K562 (cell line): ENCODE results near the gene ZNF319. TPM values are rescaled to one million over a fixed set of nuclear protein-coding genes. Genes with fewer than 3 reads are reported as not detected.
A peak's percentile ranks its signal among the peaks of the same experiment; 100 is the strongest.

Experiments used
- ATAC-seq: fragments of 200-7000 bp; cut with Tn5 transposase; 3 replicates; pipeline ENCODE4 v1.9.1; 2020; ENCODE audit warnings: moderate library complexity
- BruUV-seq: library from RNA; stranded (reverse); fragments of 400-500 nt; replicated peaks from 2 replicates; lab custom pipeline; 2021; lab: Mats Ljungman, UMichigan
- CTCF ChIA-PET: fragments of 300-600 bp; formaldehyde crosslinking; extraction: SDS; loops from one replicate; lab custom pipeline; 2021; ENCODE audit warnings: low intra/inter-chr PET ratio; lab: Yijun Ruan, JAX
- POLR2A ChIA-PET: fragments of 300-600, 350-650 bp; sonication (Branson Sonifier 250); formaldehyde crosslinking; extraction: SDS; loops from one replicate; lab custom pipeline; 2021; ENCODE audit warnings: antibody characterized with exemption, inconsistent platforms; lab: Yijun Ruan, JAX
- DNase-seq, 4 experiments: peaks; one replicate each; pipeline versions ENCODE4 v3.0.0 to v3.0.0-alpha.2; 2011 to 2018; ENCODE audit warnings: low spot score in 3 of 4, mixed read lengths in 3 of 4; ENCODE audit errors: extremely low read depth in 1 of 4
- FAIRE-seq: peaks from 2 replicates; lab custom pipeline; 2011; peaks lifted over from hg19 to GRCh38; lab: Jason Lieb, UNC
- H2AFZ ChIP-seq: 2 replicates; pipeline ENCODE4 v1.6.0; 2011; ENCODE audit warnings: low read depth, low read length, control low read depth, inconsistent platforms
- H3K27ac ChIP-seq: fragments of 200-600 bp; 3 replicates; pipeline ENCODE4 v1.8.0; 2011; ENCODE audit warnings: low read depth, mild to moderate bottlenecking, control low read depth, inconsistent platforms, low read length, moderate library complexity, mixed read lengths; ENCODE audit errors: extremely low read depth
- H3K27me3 ChIP-seq, 2 experiments: fragments of 300-600 bp in 1 of 2; 2 replicates in 1 of 2; 3 replicates in 1 of 2; pipeline versions ENCODE4 v1.6.0 to v1.8.0; 2011; ENCODE audit warnings: inconsistent platforms in 2 of 2, low read length in 2 of 2, mild to moderate bottlenecking in 1 of 2, mixed read lengths in 1 of 2, moderate library complexity in 1 of 2; ENCODE audit not compliant: control insufficient read depth in 2 of 2, insufficient read depth in 2 of 2
- H3K36me3 ChIP-seq: fragments of 300-600 bp; 3 replicates; pipeline ENCODE4 v1.8.0; 2011; ENCODE audit warnings: mild to moderate bottlenecking, low read length, inconsistent platforms; ENCODE audit not compliant: control insufficient read depth, insufficient read depth
- H3K4me1 ChIP-seq, 2 experiments: fragments of 200-600 bp in 1 of 2; replicated peaks in 1 of 2; 2 replicates in 1 of 2; 3 replicates in 1 of 2; pipeline versions ENCODE4 v1.5.1 to v1.8.0; 2011; ENCODE audit warnings: inconsistent platforms in 2 of 2, low read length in 2 of 2, mild to moderate bottlenecking in 1 of 2, mixed read lengths in 1 of 2, moderate library complexity in 1 of 2; ENCODE audit not compliant: control insufficient read depth in 2 of 2, insufficient read depth in 2 of 2
- H3K4me2 ChIP-seq: 2 replicates; pipeline ENCODE4 v1.6.1; 2011; ENCODE audit warnings: low read length, control low read depth, inconsistent platforms, mixed read lengths; ENCODE audit not compliant: insufficient read depth
- H3K4me3 ChIP-seq: fragments of 200-600 bp; sonication (generic), shearing (Covaris generic); 2 replicates; pipeline ENCODE4 v1.5.1; 2016; ENCODE audit warnings: control low read depth, inconsistent platforms
- H3K79me2 ChIP-seq: fragments of 200-600 bp; 3 replicates; pipeline ENCODE4 v1.8.0; 2011; ENCODE audit warnings: low read length, inconsistent platforms; ENCODE audit not compliant: control insufficient read depth, insufficient read depth
- H3K9ac ChIP-seq, 2 experiments: 2 replicates each; pipeline versions ENCODE4 v1.6.0 to v1.6.1; 2011; ENCODE audit warnings: low read depth in 2 of 2, low read length in 2 of 2, control low read depth in 1 of 2, inconsistent platforms in 1 of 2, mild to moderate bottlenecking in 1 of 2, mixed read lengths in 1 of 2; ENCODE audit not compliant: insufficient read depth in 1 of 2
- H3K9me1 ChIP-seq: one replicate; pipeline ENCODE4 v1.6.0; 2011; ENCODE audit warnings: inconsistent platforms, mild to moderate bottlenecking, low read length, moderate library complexity; ENCODE audit not compliant: control insufficient read depth, insufficient read depth
- H3K9me3 ChIP-seq: replicated peaks from 2 replicates; pipeline ENCODE4 v1.5.1; 2011; ENCODE audit warnings: low read depth, low read length, inconsistent platforms; ENCODE audit not compliant: control insufficient read depth, insufficient read depth
- H4K20me1 ChIP-seq: replicated peaks from 2 replicates; pipeline ENCODE4 v1.6.1; 2011; ENCODE audit warnings: low read length, inconsistent platforms, mixed read lengths; ENCODE audit not compliant: control insufficient read depth, insufficient read depth
- CBFB ChIP-seq: sonication (generic); formaldehyde crosslinking; IDR thresholded peaks from 2 replicates; pipeline ENCODE4 v1.4.0; 2020; ENCODE audit warnings: mild to moderate bottlenecking, missing genetic modification reagents
- WGBS: fragments of 100-300 bp; shearing (Covaris generic); methylation state at CpG from one replicate; pipeline ENCODE4 v1.1.6; 2016; ENCODE audit warnings: low coverage, mixed read lengths; ENCODE audit not compliant: insufficient coverage; ENCODE audit errors: missing lambda C conversion rate; 5-methylcytosine and 5-hydroxymethylcytosine counted together
- in situ Hi-C: fragments of 300-500 bp; cut with MboI; formaldehyde crosslinking; loops from 4 replicates; pipeline ENCODE4 v1.15.0; 2018; ENCODE audit warnings: inconsistent platforms, mixed read lengths
- intact Hi-C: fragments of 100-400 bp; cut with micrococcal nuclease; formaldehyde crosslinking; loops from 2 replicates; pipeline ENCODE4 v1.14.2; 2022
- polyA plus RNA-seq, 8 experiments: library from polyadenylated mRNA; depleted of rRNA in 4 of 8; stranded (reverse) in 5 of 8; unstranded in 3 of 8; fragments of >200 nt; fragmentation: Nextera tagmentation in 2 of 8; fragmentation: Illumina TruSeq in 1 of 8; extraction: Ambion mirVana in 2 of 8; extraction: Trizol in 1 of 8; gene quantifications; 2 replicates each; pipeline versions ENCODE4 v1.2.1 to v1.2.3, GENCODE V29; 2011 to 2014; ENCODE audit warnings: inconsistent platforms in 1 of 8, missing spikeins in 1 of 8
- total RNA-seq, 7 experiments: library from RNA; depleted of rRNA in 6 of 7; stranded (reverse); fragments of >200 nt in 6 of 7; fragmentation: Illumina TruSeq in 2 of 7; extraction: Trizol in 2 of 7; gene quantifications; 2 replicates each; pipeline versions ENCODE4 v1.2.1 to v1.2.3, GENCODE V29; 2011 to 2021; ENCODE audit warnings: low replicate concordance in 1 of 7
- TF ChIP-seq, protein P1 (sequence below): fragments of 250-450 bp; sonication (Bioruptor Pico); IDR thresholded peaks from 2 replicates; pipeline ENCODE4 v1.5.0; 2021; ENCODE audit warnings: mild to moderate bottlenecking, borderline replicate concordance

Gene ZNF319
- total and polyA plus RNA-seq, 9 of the 15 experiments (the other 6 are each of a cell fraction or from before 2014, with no cell fraction given) = 0.20 to 5.7 (median 1.4) TPM

- no peak for FAIRE-seq
These were observed 1.5 kb downstream of the ZNF319 start for GRCh38 chr16:57998992-57999365.

More at GRCh38 chr16:57998992-57999365, 1.5 kb downstream of the ZNF319 start:
- no peak overlapping the region for H2AFZ ChIP-seq
- TF ChIP-seq CBFB = peak; percentile 72; the same call in 1 of the 2 replicates
- TF ChIP-seq, protein P1, sequence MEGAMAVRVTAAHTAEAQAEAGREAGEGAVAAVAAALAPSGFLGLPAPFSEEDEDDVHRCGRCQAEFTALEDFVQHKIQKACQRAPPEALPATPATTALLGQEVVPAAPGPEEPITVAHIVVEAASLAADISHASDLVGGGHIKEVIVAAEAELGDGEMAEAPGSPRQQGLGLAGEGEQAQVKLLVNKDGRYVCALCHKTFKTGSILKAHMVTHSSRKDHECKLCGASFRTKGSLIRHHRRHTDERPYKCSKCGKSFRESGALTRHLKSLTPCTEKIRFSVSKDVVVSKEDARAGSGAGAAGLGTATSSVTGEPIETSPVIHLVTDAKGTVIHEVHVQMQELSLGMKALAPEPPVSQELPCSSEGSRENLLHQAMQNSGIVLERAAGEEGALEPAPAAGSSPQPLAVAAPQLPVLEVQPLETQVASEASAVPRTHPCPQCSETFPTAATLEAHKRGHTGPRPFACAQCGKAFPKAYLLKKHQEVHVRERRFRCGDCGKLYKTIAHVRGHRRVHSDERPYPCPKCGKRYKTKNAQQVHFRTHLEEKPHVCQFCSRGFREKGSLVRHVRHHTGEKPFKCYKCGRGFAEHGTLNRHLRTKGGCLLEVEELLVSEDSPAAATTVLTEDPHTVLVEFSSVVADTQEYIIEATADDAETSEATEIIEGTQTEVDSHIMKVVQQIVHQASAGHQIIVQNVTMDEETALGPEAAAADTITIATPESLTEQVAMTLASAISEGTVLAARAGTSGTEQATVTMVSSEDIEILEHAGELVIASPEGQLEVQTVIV (CRISPR knock-in tag) = no peak
- DNase-seq (no peak), ATAC-seq (no peak)
- no peak overlapping the region for H3K27ac ChIP-seq
- peaks cover 24 to 36% of the 10 kb centered on the region in 2 experiments; a peak in 4 of 5 replicates for H3K4me1 ChIP-seq
- no peaks in the 10 kb centered on the region for H3K9me3 ChIP-seq
- CTCF ChIA-PET = interaction anchor here (1.0 to 3.2 kb wide), 2 partner anchors 90 to 99 kb away, joined by 3 to 33 read pairs; no protein-coding TSS in a partner anchor
- BruUV-seq = TSS peak; percentile 66
- no peak overlapping the region for H3K4me3 ChIP-seq
- H4K20me1 ChIP-seq = peaks cover 5% of the 10 kb centered on the region
- in situ Hi-C loops = no loop called here
- H3K4me2 ChIP-seq = no peak overlapping the region
- H3K36me3 ChIP-seq = peaks cover 29% of the 10 kb centered on the region; the same call in 2 of the 3 replicates
- no peak overlapping the region for H3K9ac ChIP-seq
- intact Hi-C loops = loop anchor here (10.0 kb wide), 1 partner anchor 354 kb away; no protein-coding TSS in a partner anchor
- H3K9me1 ChIP-seq = peaks cover 4% of the 10 kb centered on the region
- POLR2A ChIA-PET = interaction anchor here (1.0 kb wide), 1 partner anchor 101 kb away, joined by 3 read pairs; no protein-coding TSS in a partner anchor
- 77% methylated on average over 3 of the region's 3 CpGs for WGBS
- H3K79me2 ChIP-seq = peaks cover 6% of the 10 kb centered on the region; the same call in 2 of the 3 replicates
- H3K27me3 ChIP-seq = no peaks in the 10 kb centered on the region
